D721Med (cell line): Measurements from ENCODE around the gene CNTNAP5.

ENCODE experiments used
- DNase-seq: peaks from one replicate; pipeline ENCODE4 v3.0.0; 2011; ENCODE audit warnings: low spot score; ENCODE audit not compliant: insufficient read length
- FAIRE-seq: peaks from 2 replicates; lab custom pipeline; 2011; peaks lifted over from hg19 to GRCh38; lab: Jason Lieb, UNC
- TF ChIP-seq, protein P1 (sequence below): IDR thresholded peaks from 2 replicates; pipeline ENCODE4 v1.5.1; 2012; ENCODE audit warnings: mild to moderate bottlenecking, control low read depth; ENCODE audit not compliant: insufficient read depth; ENCODE audit errors: missing control alignments

Gene CNTNAP5

DNA sequence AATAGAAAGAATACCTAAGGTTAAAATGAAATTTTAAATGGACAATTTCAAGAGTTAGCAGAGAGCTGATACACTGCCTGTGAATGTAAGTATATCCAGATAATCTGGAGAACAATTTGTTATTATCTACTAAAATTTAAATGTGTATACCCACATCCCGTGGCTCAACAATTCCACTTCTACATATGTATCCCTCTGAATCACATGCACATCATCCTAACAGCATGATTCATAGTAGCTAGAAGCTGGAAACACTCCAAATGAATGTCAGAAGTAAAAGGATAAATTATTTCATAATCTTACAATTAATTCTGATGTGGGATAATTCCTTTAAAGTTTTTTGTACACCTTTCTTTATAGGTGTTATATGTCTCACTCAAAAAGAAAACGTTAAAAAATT lies 87.9 kb downstream of the CNTNAP5 start:
- FAIRE-seq: no peak
- DNase-seq: no peak
- TF ChIP-seq, protein P1, sequence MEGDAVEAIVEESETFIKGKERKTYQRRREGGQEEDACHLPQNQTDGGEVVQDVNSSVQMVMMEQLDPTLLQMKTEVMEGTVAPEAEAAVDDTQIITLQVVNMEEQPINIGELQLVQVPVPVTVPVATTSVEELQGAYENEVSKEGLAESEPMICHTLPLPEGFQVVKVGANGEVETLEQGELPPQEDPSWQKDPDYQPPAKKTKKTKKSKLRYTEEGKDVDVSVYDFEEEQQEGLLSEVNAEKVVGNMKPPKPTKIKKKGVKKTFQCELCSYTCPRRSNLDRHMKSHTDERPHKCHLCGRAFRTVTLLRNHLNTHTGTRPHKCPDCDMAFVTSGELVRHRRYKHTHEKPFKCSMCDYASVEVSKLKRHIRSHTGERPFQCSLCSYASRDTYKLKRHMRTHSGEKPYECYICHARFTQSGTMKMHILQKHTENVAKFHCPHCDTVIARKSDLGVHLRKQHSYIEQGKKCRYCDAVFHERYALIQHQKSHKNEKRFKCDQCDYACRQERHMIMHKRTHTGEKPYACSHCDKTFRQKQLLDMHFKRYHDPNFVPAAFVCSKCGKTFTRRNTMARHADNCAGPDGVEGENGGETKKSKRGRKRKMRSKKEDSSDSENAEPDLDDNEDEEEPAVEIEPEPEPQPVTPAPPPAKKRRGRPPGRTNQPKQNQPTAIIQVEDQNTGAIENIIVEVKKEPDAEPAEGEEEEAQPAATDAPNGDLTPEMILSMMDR: no peak

GRCh38 chr2:124120246-124120645 lies 95.2 kb downstream of the CNTNAP5 start:
- TF ChIP-seq, protein P1: no peak
- DNase-seq: no peak
- no peak for FAIRE-seq

GRCh38 chr2:124121106-124121505 lies 96.0 kb downstream of the CNTNAP5 start:
- FAIRE-seq: no peak
- DNase-seq: no peak
- TF ChIP-seq, protein P1: no peak

DNA sequence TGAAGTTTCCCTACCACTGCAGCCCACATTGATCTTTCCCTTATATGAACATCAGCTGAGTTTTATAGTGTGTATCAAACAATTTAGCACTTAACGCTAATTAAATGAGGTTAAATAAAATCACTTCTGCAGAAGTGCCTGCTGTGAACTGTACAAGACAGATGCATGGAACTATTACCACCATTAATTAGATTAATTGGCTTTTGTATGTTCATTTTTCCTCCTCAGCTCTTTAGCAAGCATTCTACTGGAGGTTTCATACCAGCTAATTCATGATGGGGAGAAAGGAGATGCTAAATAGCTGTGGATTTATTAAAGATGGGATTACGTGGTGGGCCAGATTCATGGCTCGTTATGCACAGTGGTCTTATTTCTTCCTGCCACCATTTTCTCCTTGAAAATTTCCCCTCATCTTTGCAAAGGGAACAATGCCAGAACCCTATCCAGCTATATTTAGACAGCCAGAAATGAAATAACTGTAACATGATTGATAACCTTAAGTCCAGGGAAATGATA lies 96.7 kb downstream of the CNTNAP5 start:
- TF ChIP-seq, protein P1: no peak
- FAIRE-seq: no peak
- no peak for DNase-seq

GRCh38 chr2:124122340-124122739 lies 97.3 kb downstream of the CNTNAP5 start:
- DNase-seq (no peak), FAIRE-seq (no peak)
- TF ChIP-seq, protein P1: no peak

DNA sequence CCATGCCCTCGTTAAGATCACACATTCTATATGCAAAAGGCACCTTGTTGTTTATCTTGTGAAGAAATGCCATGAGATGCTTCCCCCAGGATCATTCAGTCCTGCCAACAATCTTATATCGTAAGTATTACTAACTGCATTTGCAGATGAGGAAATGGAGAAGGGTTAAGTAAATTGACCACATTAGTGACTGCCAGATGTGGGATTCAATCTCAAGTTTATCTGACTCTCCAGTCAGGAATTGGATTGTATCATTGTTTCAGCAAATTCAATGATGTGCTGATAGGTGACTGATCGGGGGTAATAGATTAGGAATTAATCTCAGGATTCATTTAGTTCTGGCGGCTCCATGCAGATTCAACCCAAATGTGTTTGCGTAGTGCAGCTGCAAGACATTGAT lies 106.2 kb downstream of the CNTNAP5 start:
- FAIRE-seq (no peak), DNase-seq (no peak)
- TF ChIP-seq, protein P1: no peak

DNA sequence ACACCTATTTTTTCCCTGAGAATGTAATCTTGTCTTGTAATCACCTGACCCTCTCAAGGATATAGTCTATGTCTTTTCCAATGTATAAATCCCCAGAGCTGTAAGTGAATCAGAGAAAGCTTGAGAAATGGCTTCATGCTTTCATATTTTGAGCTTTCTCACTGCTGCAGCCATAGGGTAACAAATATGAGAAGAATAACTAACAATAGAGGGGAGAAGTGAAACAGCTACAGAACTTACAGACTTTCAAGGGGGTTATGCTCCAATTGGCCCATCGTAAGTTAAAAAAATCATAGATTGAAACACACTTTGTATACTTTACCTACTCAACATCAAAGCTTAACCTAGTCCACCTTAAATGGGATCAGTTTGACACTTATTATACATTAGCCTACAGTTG lies 111.0 kb downstream of the CNTNAP5 start:
- TF ChIP-seq, protein P1: no peak
- FAIRE-seq: no peak
- no peak for DNase-seq
